Neutrophil (primary cell): ENCODE data around the gene CLIP1.

ENCODE experiments used
- H3K27ac ChIP-seq: fragments of 200-600 bp; sonication (generic); 2 replicates; pipeline ENCODE4 v1.5.1; 2016; ENCODE audit warnings: mild to moderate bottlenecking, moderate library complexity
- H3K27me3 ChIP-seq: fragments of 200-600 bp; sonication (generic); 2 replicates; pipeline ENCODE4 v1.6.0; 2016; ENCODE audit warnings: mild to moderate bottlenecking
- H3K36me3 ChIP-seq: fragments of 200-600 bp; sonication (generic); 2 replicates; pipeline ENCODE4 v1.5.1; 2017
- H3K4me1 ChIP-seq, 2 experiments: fragments of 200-600 bp in 1 of 2; sonication (generic) in 1 of 2; 1 replicate in 1 of 2; 2 replicates in 1 of 2; pipeline versions ENCODE4 v1.5.1 to v1.6.1; 2013 to 2016; ENCODE audit warnings: low read depth in 1 of 2, low read length in 1 of 2, mild to moderate bottlenecking in 1 of 2, moderate library complexity in 1 of 2; ENCODE audit not compliant: control insufficient read depth in 1 of 2, insufficient read depth in 1 of 2
- H3K4me3 ChIP-seq, 2 experiments: fragments of 200-600 bp in 1 of 2; sonication (generic) in 1 of 2; 1 replicate in 1 of 2; 2 replicates in 1 of 2; pipeline ENCODE4 v1.5.1; 2013 to 2016; ENCODE audit warnings: low read depth in 1 of 2, low read length in 1 of 2, mild to moderate bottlenecking in 1 of 2, moderate library complexity in 1 of 2
- H3K9me3 ChIP-seq: fragments of 200-600 bp; sonication (generic); 2 replicates; pipeline ENCODE4 v1.5.1; 2016
- CTCF ChIP-seq: fragments of 200-600 bp; sonication (generic); IDR thresholded peaks from 2 replicates; pipeline ENCODE4 v1.5.1; 2016; ENCODE audit warnings: antibody characterized with exemption

The CLIP1 gene

GRCh38 chr12:122393817-122394216 lies 28.7 kb downstream of the CLIP1 start:
- H3K27ac ChIP-seq, result no peak overlapping the region
- TF ChIP-seq CTCF, result no peak
- H3K27me3 ChIP-seq, result no peaks in the 10 kb centered on the region
- no peak overlapping the region for H3K4me3 ChIP-seq
- no peaks in the 10 kb centered on the region for H3K9me3 ChIP-seq
- H3K36me3 ChIP-seq, result peaks cover 3% of the 10 kb centered on the region
- no peaks in the 10 kb centered on the region for H3K4me1 ChIP-seq

- H3K4me3 ChIP-seq, result no peak overlapping the region
- TF ChIP-seq CTCF, result no peak
- H3K36me3 ChIP-seq, result peaks cover 3% of the 10 kb centered on the region
- no peaks in the 10 kb centered on the region for H3K9me3 ChIP-seq
- no peaks in the 10 kb centered on the region for H3K27me3 ChIP-seq
- H3K4me1 ChIP-seq, result no peaks in the 10 kb centered on the region
- no peak overlapping the region for H3K27ac ChIP-seq
These were observed 30.1 kb downstream of the CLIP1 start for GRCh38 chr12:122392411-122392810.

- H3K27ac ChIP-seq, result no peak overlapping the region
- no peaks in the 10 kb centered on the region for H3K36me3 ChIP-seq
- no peaks in the 10 kb centered on the region for H3K27me3 ChIP-seq
- H3K4me3 ChIP-seq, result no peak overlapping the region
- TF ChIP-seq CTCF, result no peak
- no peaks in the 10 kb centered on the region for H3K9me3 ChIP-seq
- H3K4me1 ChIP-seq, result peaks cover 21 to 23% of the 10 kb centered on the region in 2 experiments
These were observed 32.8 kb downstream of the CLIP1 start for GRCh38 chr12:122389677-122390076.

DNA sequence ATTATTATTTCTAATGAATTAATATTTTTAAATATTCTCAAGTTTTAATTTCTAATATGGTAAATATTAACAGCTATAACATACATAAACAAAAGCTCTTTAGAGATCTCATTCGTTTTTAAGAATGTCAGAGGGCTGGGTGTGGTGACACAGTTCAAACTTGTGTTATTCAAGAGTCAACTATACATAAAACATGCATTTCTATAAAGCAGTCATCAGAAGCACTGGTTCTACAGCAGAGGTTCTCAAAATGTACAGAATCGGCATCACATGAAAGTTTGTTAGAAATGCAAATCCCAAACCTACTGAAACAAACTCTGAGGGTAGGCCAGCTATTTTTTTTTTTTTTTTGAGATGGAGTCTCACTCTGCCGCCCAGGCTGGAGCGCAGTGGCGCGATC lies 34.6 kb downstream of the CLIP1 start:
- Histone ChIP-seq H3K4me3 (no peak overlapping the region), H3K36me3 (peaks cover 4% of the 10 kb centered on the region), H3K9me3 (no peaks in the 10 kb centered on the region), H3K27ac (no peak overlapping the region), H3K27me3 (no peaks in the 10 kb centered on the region), H3K4me1 (peaks cover 21 to 23% of the 10 kb centered on the region in 2 experiments)
- no peak for TF ChIP-seq CTCF

DNA sequence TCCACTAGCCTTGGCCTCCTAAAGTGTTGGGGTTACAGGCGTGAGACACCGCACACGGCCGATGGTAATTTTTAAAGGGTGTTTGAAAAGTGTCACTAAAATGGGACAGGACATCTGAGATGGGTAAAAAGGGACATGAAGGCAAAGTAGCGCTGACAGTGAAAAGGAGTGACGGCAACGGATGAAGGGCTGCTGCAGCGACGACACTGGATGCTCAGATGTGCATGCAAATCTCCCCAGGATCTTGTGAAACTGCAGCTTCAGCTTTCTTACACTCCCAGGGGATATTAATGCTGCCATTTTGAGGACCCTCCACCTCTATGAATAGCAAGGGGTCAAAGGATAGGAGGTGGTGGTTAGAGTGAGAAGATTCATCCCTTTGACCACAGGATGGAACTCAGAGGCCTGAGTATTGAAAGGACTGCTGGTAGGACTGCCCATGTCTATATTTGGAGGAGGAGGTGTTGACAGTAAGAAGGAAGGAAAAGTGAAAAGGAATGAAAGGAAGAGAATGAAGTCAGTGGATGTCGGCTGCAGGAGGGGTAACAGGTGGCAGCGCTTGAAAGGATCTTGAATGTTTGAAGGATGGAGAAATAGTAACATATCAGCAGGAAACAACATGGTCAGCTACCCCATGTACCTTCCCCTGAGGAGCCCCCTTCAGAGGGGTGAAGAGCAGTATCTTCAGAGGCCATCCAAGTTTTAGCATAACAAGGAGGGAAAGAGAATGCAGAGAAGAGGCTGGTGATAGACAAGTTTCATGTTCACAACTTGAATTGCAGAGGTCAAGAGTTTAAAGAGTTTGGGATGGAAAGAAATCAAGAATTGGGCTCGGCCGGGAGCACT lies 37.1 kb downstream of the CLIP1 start:
- Histone ChIP-seq H3K9me3 (no peaks in the 10 kb centered on the region), H3K36me3 (peaks cover 16% of the 10 kb centered on the region), H3K4me1 (peaks cover 25 to 34% of the 10 kb centered on the region in 2 experiments), H3K27ac (no peak overlapping the region), H3K27me3 (no peaks in the 10 kb centered on the region), H3K4me3 (no peak overlapping the region)
- no peak for TF ChIP-seq CTCF
